A172 (cell line): Measurements from ENCODE around the gene PATJ. TPM values are rescaled to one million over a fixed set of nuclear protein-coding genes. Genes with fewer than 3 reads are reported as not detected.
"Not testable (repeated sequence)": the region's sequence is repeated elsewhere in the genome, so short reads cannot be mapped to it uniquely, and the experiment has no call there.

Source experiments
- DNase-seq: peaks from one replicate; pipeline ENCODE4 v3.0.0-alpha.2; 2015; ENCODE audit warnings: low spot score
- total RNA-seq: library from RNA; depleted of rRNA; stranded (reverse); fragments of >200 nt; shearing (Covaris generic); gene quantifications from 2 replicates; pipeline ENCODE4 v1.2.3, GENCODE V29; 2014; rRNA removed

PATJ gene, protein sequence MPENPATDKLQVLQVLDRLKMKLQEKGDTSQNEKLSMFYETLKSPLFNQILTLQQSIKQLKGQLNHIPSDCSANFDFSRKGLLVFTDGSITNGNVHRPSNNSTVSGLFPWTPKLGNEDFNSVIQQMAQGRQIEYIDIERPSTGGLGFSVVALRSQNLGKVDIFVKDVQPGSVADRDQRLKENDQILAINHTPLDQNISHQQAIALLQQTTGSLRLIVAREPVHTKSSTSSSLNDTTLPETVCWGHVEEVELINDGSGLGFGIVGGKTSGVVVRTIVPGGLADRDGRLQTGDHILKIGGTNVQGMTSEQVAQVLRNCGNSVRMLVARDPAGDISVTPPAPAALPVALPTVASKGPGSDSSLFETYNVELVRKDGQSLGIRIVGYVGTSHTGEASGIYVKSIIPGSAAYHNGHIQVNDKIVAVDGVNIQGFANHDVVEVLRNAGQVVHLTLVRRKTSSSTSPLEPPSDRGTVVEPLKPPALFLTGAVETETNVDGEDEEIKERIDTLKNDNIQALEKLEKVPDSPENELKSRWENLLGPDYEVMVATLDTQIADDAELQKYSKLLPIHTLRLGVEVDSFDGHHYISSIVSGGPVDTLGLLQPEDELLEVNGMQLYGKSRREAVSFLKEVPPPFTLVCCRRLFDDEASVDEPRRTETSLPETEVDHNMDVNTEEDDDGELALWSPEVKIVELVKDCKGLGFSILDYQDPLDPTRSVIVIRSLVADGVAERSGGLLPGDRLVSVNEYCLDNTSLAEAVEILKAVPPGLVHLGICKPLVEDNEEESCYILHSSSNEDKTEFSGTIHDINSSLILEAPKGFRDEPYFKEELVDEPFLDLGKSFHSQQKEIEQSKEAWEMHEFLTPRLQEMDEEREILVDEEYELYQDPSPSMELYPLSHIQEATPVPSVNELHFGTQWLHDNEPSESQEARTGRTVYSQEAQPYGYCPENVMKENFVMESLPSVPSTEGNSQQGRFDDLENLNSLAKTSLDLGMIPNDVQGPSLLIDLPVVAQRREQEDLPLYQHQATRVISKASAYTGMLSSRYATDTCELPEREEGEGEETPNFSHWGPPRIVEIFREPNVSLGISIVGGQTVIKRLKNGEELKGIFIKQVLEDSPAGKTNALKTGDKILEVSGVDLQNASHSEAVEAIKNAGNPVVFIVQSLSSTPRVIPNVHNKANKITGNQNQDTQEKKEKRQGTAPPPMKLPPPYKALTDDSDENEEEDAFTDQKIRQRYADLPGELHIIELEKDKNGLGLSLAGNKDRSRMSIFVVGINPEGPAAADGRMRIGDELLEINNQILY (N-terminal part only)
- total RNA-seq = 10.3 and 11.8 TPM in 2 replicates

DNA sequence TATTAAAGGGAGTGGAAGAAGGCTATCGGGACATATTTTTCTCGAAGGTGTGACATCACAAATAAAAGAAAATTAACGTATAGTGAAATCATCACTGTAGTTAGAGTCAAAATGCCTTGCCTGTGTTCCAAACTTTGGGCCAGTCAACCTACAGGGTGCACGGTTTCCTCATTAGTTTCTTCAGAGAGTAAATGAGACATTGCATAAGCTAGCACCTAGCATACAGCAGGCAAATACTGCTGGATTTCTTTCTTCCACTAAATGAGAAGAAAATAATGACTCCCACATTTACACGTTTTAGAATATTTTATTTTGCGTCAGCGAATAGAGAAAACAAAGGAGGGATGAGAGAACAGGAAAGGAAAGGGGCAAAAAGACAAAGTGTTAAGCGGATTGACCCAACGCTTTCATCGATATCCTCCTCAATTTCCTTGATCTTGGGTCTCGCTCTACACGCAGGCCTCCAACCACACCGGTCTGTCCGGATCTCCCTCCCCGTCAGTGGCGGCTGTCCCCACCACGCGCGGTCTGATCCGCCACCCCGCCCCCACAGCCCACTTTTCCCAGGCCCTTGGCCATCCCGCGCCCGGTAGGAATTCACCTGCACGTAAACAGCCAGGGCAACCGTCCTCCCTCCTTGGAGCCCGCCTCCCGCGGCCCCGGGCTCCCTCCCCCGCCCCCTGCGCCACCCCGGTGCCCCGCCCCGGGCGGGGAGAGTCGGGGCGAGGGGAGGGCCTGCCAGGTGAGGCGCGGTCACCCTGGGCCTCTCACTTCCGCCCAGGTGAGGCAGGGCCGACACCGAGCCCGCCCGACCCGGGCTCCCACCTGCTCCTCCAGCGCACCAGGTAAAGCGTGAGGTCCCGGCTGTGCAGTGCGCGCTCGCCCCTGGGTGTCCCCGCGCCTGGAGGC, at the start of gene PATJ:
PATJ (plus strand) TSS at position 770 of the 909 bp plus-strand sequence. CDS start 20,413 bp downstream, outside the sequence.
- DNase-seq = peak; percentile 18

DNA sequence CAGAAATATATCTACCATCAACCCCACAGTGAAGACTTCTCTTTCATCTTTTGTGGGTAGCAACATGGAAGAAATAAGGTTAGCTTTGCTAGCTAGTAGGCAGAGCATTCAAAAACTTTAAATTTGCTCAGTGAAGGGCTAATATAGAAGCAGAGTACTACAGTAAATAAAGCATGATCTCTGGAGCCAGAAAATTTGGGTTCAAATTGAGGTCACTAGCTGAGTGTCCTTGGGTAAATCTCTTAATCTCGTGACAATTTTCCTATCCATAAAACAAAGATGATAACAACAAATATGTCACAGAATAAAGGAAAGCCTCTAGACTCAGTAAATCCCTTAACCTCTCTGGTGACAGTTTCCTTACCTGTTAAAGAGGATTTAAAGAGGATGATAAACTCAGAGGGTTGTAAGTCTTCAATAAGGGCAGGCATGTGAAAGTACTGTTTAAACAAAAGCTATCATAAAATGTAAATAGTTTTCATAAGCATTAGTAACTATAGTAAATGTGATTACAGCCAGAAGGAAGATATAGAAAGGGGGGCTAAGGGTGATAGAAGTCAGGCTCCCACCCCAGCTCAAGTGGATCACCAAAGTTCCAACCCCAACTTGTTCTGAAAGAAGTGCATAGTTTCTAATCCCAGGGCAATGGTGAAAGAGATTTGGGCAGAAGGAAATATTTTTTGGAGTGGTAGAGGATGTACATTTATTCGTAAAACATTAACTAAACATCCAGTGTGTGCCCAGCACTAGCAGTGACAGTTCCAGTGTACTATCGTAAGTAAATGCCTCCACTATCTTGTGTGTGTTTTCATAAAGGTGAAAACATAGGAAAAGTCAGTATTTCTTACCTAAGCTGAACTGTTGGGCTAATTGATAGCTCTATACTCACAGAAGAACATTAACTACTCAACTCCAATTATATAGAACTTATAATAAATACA, 42.1 kb upstream of the PATJ start:
- no peak for DNase-seq

GRCh38 chr1:61708953-61709907, 33.0 kb upstream of the PATJ start:
- DNase-seq = no peak

GRCh38 chr1:61709908-61710289, 32.4 kb upstream of the PATJ start:
- DNase-seq = no peak

DNA sequence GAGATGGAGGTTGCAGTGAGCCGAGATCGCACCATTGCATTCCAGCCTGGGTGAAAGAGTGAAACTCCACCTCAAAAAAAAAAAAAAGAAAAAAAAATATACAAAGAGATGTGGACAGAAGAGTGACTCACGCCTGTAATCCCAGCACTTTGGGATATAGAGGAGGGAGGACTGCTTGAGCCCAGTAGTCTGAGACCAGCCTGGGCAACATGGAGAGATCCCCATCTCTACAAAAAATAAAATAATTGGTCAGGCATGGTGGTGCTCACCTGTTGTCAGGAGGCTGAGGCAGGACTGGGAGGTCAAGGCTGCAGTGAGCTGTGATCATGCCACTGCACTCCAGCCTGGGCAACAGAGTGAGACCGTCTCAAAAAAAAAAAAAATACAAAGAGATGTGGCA, 31.0 kb upstream of the PATJ start:
- peak; percentile 38 for DNase-seq

GRCh38 chr1:61711969-61712368, 30.3 kb upstream of the PATJ start:
- no peak for DNase-seq

DNA sequence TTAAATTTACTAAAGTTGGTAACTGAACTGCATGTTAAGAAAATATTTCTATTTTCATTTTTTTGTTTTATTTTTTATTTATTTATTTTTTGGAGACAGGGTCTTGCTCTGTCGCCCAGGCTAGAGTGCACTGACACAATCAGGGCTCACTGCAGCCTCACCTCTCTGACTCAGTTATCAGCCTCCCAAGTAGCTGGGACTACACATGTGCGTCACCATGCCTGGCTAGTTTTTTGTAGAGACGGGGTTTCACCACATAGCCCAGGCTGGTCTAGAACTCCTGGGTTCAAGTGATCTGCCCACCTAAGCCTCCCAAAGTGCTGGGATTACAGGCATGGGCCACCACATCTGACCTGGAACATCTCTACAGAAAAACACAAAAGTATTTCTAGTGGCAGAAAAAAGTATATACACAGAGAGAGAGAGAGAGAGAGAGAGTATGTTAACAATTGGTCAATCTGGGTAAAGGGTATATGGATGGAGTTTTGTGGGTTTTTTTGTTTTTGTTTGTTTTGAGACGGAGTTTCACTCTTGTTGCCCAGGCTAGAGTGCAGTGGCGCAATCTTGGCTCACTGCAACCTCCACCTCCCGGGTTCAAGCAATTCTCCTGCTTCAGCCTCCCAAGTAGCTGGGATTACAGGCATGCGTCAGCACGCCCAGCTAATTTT, 23.1 kb upstream of the PATJ start:
- DNase-seq = not testable (repeated sequence)

GRCh38 chr1:61724506-61724812, 17.8 kb upstream of the PATJ start:
- DNase-seq = no peak

DNA sequence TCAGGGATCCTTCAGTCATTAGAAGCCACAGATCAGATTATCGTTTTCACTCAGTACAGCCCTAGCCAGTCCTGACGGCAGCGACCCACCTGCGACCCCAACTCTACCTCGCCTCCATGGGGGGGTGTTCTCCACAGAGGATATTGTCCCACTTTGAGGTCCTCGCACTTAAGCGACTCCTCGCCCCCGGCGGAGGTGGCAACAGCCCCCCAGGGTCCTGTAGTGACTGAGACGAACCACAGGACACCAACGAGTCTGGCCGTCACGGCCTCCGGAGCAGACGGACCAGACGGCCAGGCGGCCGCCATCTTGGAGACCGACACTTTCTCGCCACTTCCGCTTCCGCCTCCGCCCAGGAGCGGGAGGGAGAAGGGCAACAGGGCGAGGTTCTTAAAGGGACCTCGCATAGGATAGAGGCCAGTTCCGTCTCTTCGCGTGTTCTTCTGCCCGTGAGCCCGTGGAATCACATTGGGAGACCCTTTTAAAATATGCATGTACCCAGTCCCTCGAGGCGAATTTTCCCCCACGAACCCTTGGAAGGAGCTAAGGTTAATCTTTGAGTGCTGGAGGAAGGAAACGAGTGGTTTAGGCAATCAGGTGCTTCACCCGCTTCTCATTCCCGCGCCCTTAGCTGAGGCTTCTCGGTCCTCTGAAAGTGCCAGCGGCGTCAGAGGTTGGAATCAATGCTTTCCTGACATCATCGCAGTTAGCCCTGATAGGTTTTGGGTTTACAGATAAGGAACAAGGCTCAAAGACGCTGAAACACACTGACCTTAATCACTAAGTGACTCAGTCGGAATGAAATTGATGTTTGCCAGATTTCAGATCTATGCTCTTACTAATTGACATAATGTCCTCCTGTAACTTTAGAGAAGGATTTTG, 17.2 kb upstream of the PATJ start, which contains the start of gene TM2D1:
TM2D1 (minus strand) TSS at position 329 of the 882 bp plus-strand sequence; CDS start at position 308, 21 bp downstream.
- peak; percentile 78 for DNase-seq

- DNase-seq = no peak
These were observed 14.7 kb upstream of the PATJ start for GRCh38 chr1:61727544-61727943.

GRCh38 chr1:61730679-61731078, 11.6 kb upstream of the PATJ start:
- DNase-seq = not testable (repeated sequence)

DNA sequence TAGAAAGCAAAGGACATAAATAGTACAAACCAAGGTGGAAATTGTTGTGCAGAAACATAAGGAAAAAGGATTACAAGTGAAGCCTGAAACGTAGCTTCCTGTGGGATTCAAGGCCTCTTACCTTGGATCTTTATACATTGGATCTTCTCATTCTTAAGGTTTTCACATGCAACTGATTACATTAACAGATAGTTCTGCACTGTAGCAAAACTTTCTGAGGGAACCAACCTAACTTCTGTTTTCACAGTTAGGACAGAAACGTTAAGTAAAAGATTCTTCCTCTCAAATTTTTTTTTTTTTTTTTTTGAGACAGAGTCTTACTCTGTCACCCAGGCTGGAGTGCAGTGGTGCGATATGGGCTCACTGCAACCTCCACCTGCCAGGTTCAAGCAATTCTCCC, 9.6 kb upstream of the PATJ start:
- DNase-seq = no peak

DNA sequence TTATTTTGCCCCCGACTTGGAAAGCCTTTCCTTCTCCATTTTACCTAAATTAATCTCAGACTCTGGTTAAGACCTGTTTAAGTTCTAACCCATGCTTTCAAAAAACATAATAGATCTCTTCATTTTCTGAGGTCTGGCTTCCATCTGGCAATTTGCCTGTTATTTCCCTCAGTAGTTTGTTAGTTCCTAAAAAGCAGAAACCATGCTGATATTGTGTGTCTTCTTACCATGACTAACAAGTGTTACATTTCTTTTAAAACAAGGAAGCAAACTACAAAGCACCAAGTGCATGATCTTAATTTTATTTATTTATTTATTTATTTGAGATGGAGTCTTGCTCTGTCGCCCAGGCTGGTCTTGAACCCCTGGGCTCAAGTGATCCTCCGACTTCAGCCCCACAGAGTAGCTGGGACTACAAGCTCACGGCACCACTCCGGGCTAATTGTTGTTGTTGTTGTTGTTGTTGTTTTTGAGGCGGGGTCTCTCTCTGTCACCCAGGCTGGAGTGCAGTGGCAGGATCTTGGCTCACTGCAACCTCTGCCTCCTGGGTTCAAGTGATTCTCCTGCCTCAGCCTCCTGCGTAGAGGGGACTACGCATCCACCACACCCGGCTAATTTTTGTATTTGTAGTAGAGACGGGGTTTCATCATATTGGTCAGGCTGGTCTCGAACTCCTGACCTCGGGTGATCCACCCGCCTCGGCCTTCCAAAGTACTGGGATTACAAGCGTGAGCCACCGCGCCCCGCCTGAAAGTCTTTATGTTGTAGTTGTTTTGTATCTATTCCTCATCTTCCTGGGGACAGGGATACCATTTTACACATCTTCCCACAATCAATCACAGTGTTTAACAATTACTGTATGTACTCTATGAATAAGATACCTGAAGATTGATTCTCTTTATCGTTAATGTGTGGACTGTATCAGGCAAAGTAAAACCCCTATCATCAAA, 1.3 kb upstream of the PATJ start:
- no peak for DNase-seq

DNA sequence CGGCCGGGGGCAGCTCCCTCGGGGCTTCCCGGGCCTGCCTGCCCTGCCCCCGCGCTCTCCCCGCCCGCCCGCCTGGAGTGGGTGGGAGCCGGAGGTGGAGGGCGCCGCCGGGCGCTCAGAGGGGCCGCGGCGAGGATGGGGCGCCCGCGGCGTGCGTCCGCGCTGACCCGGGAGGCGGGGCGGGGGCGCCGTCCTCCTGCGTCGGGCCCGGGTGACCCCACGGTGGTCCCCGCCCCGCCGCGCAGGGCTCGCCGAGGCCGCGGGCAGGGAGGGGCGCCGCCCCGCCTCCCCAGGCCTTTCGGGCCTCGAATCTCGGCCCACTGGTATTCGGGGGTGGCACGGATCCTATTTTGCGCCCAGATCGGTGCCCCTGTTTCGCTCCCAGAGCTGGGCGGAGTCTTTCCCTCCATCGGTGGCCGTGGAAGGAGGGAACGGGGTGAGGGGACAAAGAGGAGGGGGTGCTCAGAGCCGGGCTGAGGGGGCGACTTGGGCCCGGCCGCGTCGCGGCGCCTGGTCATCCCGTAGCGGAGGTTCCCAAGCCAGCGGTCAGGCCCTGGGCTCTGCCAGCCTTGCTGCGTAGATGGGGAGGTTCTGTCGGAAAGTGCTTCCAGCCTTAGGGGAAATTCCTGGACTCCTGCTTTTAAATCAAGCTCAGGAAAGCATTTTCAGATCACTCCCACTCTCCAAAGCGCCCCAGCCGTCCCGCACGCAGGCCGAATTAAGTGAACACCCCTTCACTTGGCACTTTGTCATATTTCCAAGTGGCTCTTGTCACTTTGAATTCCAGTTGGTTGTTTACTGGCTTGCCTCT, 545 bp downstream of the PATJ start:
- peak; percentile 21 for DNase-seq

- no peak for DNase-seq
These were observed 1.1 kb downstream of the PATJ start for GRCh38 chr1:61743431-61743705.
